NCI-H510A (cell line): ENCODE data around the gene HES1.
A peak's percentile ranks its signal among the peaks of the same experiment; 100 is the strongest.
"Not testable (repeated sequence)": the region's sequence is repeated elsewhere in the genome, so short reads cannot be mapped to it uniquely, and the experiment has no call there.

Source experiments
- DNase-seq: peaks from one replicate; lab custom pipeline; 2025; lab: John Stamatoyannopoulos, UW

The HES1 gene

GRCh38 chr3:194128202-194128918 is 7.6 kb upstream of the HES1 start:
- no peak for DNase-seq

DNA sequence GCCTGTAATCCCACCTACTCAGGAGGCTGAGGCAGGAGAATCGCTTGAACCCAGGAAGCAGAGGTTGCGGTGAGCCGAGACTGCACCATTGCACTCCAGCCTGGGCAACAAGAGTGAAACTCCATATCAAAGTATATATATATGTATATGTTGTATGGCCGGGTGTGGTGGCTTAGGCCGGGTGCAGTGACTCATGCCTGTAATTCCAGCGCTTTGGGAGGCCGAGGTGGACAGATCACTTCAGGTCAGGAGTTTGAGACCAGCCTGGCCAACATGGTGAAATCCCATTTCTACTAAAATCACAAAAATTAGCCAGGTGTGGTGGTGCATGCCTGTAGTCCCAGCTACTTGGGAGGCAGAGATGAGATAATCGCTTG is 7.0 kb upstream of the HES1 start:
- DNase-seq = not testable (repeated sequence)

- DNase-seq = no peak
Measured at GRCh38 chr3:194129581-194130133, 6.3 kb upstream of the HES1 start.

GRCh38 chr3:194130188-194130587 is 5.8 kb upstream of the HES1 start:
- no peak for DNase-seq

DNA sequence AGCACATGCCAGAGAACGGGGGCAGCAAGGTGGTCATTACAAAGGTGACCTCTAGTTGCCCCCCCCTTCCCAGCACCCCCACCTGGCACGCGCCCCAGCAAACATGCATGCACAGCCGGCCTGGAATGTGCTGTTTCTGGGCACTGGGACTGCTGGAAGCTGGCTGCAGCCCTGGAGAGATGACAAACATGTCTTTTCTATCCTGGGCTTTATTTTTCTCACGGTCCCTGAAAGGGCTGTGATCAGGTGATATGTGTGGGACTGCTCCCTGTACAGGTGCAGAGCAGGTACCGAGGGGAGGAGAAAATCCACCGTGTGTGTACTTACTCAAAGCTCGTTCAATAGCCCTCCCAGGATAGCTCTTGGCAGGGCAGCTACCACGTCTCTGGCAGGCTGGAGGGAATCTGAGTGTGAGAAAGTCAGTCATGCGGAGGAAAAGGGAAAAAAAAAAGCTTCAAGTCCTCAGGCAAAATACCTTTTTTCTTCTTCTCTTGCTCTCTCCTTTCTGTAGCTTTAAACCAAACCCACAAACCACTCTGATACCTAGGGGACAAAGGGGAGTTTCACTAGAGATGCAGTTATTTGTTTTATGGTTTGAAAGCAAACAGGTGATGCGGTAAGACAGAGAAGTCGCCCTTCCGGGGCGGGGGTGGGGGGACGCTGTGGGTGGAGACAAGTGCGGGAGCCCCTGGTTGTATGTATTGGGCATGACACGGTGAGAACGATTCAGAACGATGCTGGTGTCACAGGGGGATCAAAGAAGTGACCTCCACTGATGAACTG is 5.0 kb upstream of the HES1 start:
- peak; percentile 84 for DNase-seq

- no peak for DNase-seq
Measured at GRCh38 chr3:194132465-194133286, 3.3 kb upstream of the HES1 start.

DNA sequence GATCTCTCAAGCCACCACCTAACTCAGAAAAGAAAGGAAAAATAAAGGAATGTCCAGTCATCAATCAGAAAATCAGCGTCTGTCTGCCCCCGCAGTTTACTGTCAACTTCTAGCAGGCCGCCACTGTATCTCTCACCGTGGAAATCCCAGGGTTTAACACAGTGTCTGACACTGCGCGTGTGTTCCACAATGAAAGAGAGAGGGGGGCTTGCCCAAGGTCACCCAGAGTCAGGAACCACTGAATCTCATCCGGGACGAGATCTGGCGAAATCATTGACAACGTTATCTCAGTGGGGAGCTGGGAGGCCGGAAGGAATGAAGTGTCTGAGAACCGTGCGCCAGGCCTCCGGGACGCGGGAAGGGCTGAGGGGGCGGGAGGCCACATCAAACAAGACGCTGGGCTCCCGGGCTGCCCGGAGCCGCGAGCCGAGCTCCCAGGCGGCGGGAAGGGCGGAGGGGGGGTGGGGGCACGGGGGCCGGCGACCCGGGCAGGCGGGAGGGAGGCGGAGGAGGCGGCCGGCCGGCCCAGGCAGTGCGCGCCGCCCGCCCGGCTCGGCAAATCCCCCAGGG is 2.2 kb upstream of the HES1 start:
- peak; percentile 45 for DNase-seq

- no peak for DNase-seq
Measured at GRCh38 chr3:194134231-194134756, 1.7 kb upstream of the HES1 start.

DNA sequence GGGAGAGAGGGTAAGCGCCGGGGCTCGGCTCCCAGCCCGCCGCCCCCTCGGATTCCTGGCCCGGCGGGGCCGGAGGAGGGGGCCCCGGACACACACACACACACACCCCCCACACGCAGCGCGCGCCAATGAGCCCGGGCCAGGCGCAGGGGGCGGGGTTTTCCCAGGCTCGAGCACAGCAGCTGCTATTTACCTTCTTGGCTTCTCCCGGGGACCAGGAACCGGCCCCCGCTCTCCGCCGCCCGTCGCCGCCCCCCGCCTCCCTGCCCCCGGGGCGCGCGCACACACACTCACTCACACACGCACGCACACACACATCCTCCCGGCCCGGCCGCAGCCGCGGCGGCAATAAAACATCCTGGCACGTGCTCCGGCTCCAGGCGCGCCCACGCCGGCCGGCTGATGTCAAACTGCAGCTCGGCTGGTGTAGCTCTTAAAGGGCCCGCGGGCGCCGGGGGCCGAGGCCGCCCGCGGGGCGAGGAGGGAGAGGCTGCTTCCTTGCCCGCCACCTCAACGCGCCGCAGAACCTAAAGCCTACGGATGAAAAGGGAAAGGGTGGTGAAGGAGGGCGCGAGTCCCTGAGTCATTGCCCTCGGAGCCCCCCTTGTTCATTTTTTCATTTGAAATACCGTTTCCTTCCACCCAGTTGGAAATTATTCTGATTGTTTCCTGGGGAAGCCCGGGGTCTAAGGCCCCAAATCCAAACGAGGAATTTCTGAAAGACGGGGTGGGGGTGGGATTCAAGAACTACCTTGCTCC is 1.0 kb upstream of the HES1 start:
- DNase-seq = peak; percentile 99

- no peak for DNase-seq
Measured at GRCh38 chr3:194135516-194135805, 487 bp upstream of the HES1 start.

GRCh38 chr3:194136519-194137007 is 615 bp downstream of the HES1 start:
- DNase-seq = no peak

DNA sequence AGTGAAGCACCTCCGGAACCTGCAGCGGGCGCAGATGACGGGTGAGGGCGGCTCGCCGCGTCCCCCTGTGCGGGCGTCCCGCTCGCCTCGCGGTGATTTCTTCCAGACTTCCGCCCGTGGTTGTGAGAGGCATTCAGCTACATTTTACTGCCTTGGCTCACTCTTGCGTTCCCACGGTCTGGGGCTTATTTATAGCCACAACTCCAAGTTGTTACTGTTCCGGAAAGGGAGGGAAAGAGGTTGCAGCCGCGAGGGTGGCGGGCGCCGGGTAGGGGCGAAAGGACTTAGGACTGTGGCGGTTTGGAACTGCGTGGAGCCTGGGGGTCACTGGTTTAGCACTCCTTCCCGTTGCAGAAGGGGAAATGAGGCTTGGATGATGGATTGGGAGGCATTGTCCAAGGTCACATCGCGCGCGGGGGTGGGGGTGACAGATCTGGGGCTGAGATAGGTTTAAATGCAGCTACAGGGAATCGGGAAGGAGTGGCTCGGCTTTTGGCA is 1.1 kb downstream of the HES1 start:
- DNase-seq = no peak

DNA sequence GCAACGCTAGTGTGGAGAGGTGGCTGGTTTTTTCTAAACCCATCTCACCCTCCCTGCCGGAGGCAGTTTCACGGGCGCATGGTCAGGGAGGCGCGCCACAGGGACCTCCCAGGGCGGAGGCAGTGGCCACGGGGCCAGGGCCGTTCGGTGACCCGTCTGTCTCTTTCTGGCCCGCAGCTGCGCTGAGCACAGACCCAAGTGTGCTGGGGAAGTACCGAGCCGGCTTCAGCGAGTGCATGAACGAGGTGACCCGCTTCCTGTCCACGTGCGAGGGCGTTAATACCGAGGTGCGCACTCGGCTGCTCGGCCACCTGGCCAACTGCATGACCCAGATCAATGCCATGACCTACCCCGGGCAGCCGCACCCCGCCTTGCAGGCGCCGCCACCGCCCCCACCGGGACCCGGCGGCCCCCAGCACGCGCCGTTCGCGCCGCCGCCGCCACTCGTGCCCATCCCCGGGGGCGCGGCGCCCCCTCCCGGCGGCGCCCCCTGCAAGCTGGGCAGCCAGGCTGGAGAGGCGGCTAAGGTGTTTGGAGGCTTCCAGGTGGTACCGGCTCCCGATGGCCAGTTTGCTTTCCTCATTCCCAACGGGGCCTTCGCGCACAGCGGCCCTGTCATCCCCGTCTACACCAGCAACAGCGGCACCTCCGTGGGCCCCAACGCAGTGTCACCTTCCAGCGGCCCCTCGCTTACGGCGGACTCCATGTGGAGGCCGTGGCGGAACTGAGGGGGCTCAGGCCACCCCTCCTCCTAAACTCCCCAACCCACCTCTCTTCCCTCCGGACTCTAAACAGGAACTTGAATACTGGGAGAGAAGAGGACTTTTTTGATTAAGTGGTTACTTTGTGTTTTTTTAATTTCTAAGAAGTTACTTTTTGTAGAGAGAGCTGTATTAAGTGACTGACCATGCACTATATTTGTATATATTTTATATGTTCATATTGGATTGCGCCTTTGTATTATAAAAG is 1.8 kb downstream of the HES1 start:
- no peak for DNase-seq

- no peak for DNase-seq
Measured at GRCh38 chr3:194138732-194139070, 2.8 kb downstream of the HES1 start.

DNA sequence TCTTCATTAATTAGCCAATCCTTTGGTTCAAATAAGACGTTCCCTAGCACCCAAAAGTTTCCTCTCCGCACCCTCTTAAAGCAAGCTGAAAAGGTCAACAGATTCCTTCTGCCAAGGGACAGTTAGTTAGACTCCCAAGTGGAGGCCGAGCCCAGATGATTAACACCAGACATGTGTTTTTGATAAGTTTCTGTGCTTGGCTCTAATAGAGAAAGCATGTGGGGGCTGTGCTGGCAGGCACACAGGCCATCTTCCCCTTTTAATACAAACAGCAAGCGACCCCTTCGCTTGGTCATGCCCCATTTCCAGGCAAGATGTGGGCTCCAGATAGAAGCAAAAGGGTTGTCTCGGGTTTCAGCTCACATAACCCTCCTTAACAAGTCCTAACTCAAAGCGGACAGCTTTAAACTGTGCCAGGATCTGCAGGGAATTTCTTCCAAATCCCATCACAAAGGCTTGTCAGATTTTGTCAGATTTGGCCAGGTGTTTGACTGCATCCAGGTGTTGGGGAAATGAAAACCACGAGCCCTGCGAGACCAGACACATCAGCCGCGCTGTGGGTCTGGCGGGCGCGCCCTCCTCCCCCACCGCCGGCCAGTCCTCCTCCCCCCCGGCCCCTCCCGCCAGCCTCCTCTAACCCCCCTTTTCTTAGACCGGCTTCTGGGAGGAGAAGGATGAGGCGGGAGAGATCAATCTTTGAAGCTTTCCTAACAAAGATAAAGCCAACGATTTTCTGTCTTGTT is 3.3 kb downstream of the HES1 start:
- DNase-seq = no peak

GRCh38 chr3:194139814-194140391 is 4.0 kb downstream of the HES1 start:
- no peak for DNase-seq

- DNase-seq = peak; percentile 65
Measured at GRCh38 chr3:194140520-194141414, 4.8 kb downstream of the HES1 start.
